M059J (cell line): ENCODE results near the gene DMAC2. TPM values are rescaled to one million over a fixed set of nuclear protein-coding genes. Genes with fewer than 3 reads are reported as not detected.
A peak's percentile ranks its signal among the peaks of the same experiment; 100 is the strongest.
"Not testable (repeated sequence)": the region's sequence is repeated elsewhere in the genome, so short reads cannot be mapped to it uniquely, and the experiment has no call there.

Experiments used
- DNase-seq: peaks from one replicate; pipeline ENCODE4 v3.0.0-alpha.2; 2012; ENCODE audit warnings: low read depth
- total RNA-seq: library from RNA; depleted of rRNA; stranded (reverse); fragments of >200 nt; shearing (Covaris generic); gene quantifications from 2 replicates; pipeline ENCODE4 v1.2.3, GENCODE V29; 2014; rRNA removed

The DMAC2 gene
- total RNA-seq = 52.1 and 57.2 TPM in 2 replicates

GRCh38 chr19:41439441-41440222 lies at the start of gene DMAC2:
Gene DMAC2 (minus strand): TSS chr19:41439912. CDS start chr19:41439899, 13 bp downstream.
- DNase-seq = peak; percentile 99

- DNase-seq = not testable (repeated sequence)
Measured at GRCh38 chr19:41486953-41487352, 47.2 kb upstream of the DMAC2 start.

- DNase-seq = no peak
Measured at GRCh38 chr19:41484822-41485221, 45.1 kb upstream of the DMAC2 start.

- DNase-seq = no peak
Measured at GRCh38 chr19:41480336-41480735, 40.6 kb upstream of the DMAC2 start.

GRCh38 chr19:41479757-41480191 lies 40.1 kb upstream of the DMAC2 start:
- peak; percentile 13 for DNase-seq

GRCh38 chr19:41478875-41479756 lies 39.4 kb upstream of the DMAC2 start:
- DNase-seq = no peak

GRCh38 chr19:41478171-41478570 lies 38.5 kb upstream of the DMAC2 start:
- no peak for DNase-seq

- DNase-seq = no peak
Measured at GRCh38 chr19:41476583-41476982, 36.9 kb upstream of the DMAC2 start.

GRCh38 chr19:41463257-41464256 lies 23.8 kb upstream of the DMAC2 start:
- DNase-seq = not testable (repeated sequence)

GRCh38 chr19:41462497-41462896 lies 22.8 kb upstream of the DMAC2 start:
- no peak for DNase-seq

GRCh38 chr19:41457241-41457640 lies 17.5 kb upstream of the DMAC2 start:
- no peak for DNase-seq

GRCh38 chr19:41456342-41456918 lies 16.7 kb upstream of the DMAC2 start:
- peak; percentile 36 for DNase-seq

- no peak for DNase-seq
Measured at GRCh38 chr19:41455936-41456335, 16.2 kb upstream of the DMAC2 start.

- DNase-seq = no peak
Measured at GRCh38 chr19:41452584-41453275, 13.0 kb upstream of the DMAC2 start.

- DNase-seq = no peak
Measured at GRCh38 chr19:41449865-41450178, 10.1 kb upstream of the DMAC2 start.

GRCh38 chr19:41449079-41449864 lies 9.6 kb upstream of the DMAC2 start:
- peak; percentile 56 for DNase-seq

GRCh38 chr19:41447732-41448332 lies 8.1 kb upstream of the DMAC2 start:
- no peak for DNase-seq

- no peak for DNase-seq
Measured at GRCh38 chr19:41445575-41445974, 5.9 kb upstream of the DMAC2 start.

- DNase-seq = no peak
Measured at GRCh38 chr19:41443813-41444455, 4.2 kb upstream of the DMAC2 start.
